Neural progenitor cell (in vitro differentiated cells): ENCODE measurements around the gene TSSC4. TPM values are rescaled to one million over a fixed set of nuclear protein-coding genes. Genes with fewer than 3 reads are reported as not detected.
A peak's percentile ranks its signal among the peaks of the same experiment; 100 is the strongest.

Experiments used
- DNase-seq: peaks from one replicate; pipeline ENCODE4 v3.0.0-alpha.2; 2016; ENCODE audit warnings: low spot score
- H2AFZ ChIP-seq: fragments of 200-600 bp; sonication (generic); replicated peaks from 2 replicates; pipeline ENCODE4 v1.6.1; 2016; ENCODE audit warnings: antibody characterized with exemption
- H3F3A ChIP-seq: fragments of 200-600 bp; sonication (generic); 2 replicates; pipeline ENCODE4 v1.6.1; 2016; ENCODE audit warnings: antibody characterized with exemption, low read depth
- H3K27ac ChIP-seq: fragments of 200-600 bp; sonication (generic); 2 replicates; pipeline ENCODE4 v1.5.1; 2016; ENCODE audit warnings: mild to moderate bottlenecking
- H3K27me3 ChIP-seq: fragments of 200-600 bp; sonication (generic); 2 replicates; pipeline ENCODE4 v1.6.1; 2016; ENCODE audit warnings: mild to moderate bottlenecking, moderate library complexity
- H3K36me3 ChIP-seq: fragments of 200-600 bp; sonication (generic); 2 replicates; pipeline ENCODE4 v1.5.1; 2016
- H3K4me1 ChIP-seq: fragments of 200-600 bp; sonication (generic); 2 replicates; pipeline ENCODE4 v1.6.1; 2016; ENCODE audit warnings: mixed run types
- H3K4me2 ChIP-seq: fragments of 200-600 bp; sonication (generic); 2 replicates; pipeline ENCODE4 v1.6.1; 2016
- H3K4me3 ChIP-seq: fragments of 200-600 bp; sonication (generic); 2 replicates; pipeline ENCODE4 v1.5.1; 2016
- H3K79me2 ChIP-seq: fragments of 200-600 bp; sonication (generic); 2 replicates; pipeline ENCODE4 v1.6.1; 2016; ENCODE audit warnings: low read depth
- H3K9ac ChIP-seq: fragments of 200-600 bp; sonication (generic); 2 replicates; pipeline ENCODE4 v1.6.1; 2016
- H3K9me3 ChIP-seq: fragments of 200-600 bp; sonication (generic); 2 replicates; pipeline ENCODE4 v1.5.1; 2016; ENCODE audit warnings: low read depth
- H4K20me1 ChIP-seq: fragments of 200-600 bp; sonication (generic); 2 replicates; pipeline ENCODE4 v1.6.1; 2016; ENCODE audit warnings: low read depth
- H3K27ac Mint-ChIP-seq: 3 replicates; pipeline ENCODE4 v1.8.0; 2021; ENCODE audit warnings: mixed read lengths
- H3K27me3 Mint-ChIP-seq: 2 replicates; pipeline ENCODE4 v1.8.0; 2022; ENCODE audit warnings: low read depth, mild to moderate bottlenecking, inconsistent platforms, moderate library complexity, mixed read lengths; ENCODE audit not compliant: insufficient read depth
- H3K36me3 Mint-ChIP-seq: 3 replicates; pipeline ENCODE4 v1.8.0; 2021; ENCODE audit warnings: mixed read lengths
- H3K4me1 Mint-ChIP-seq: 3 replicates; pipeline ENCODE4 v1.8.0; 2021; ENCODE audit warnings: mixed read lengths
- H3K4me3 Mint-ChIP-seq: 3 replicates; pipeline ENCODE4 v1.8.0; 2021; ENCODE audit warnings: mild to moderate bottlenecking, moderate library complexity, mixed read lengths
- H3K9me3 Mint-ChIP-seq: 3 replicates; pipeline ENCODE4 v1.8.0; 2020; ENCODE audit warnings: mixed read lengths
- EZH2 ChIP-seq: fragments of 200-600 bp; sonication (generic); IDR thresholded peaks from 2 replicates; pipeline ENCODE4 v1.6.1; 2017; ENCODE audit warnings: antibody characterized with exemption, mild to moderate bottlenecking, moderate library complexity
- EZH2phosphoT487 ChIP-seq: fragments of 200-600 bp; sonication (generic); IDR thresholded peaks from 2 replicates; pipeline ENCODE4 v1.6.1; 2017; ENCODE audit warnings: antibody characterized with exemption
- total RNA-seq: library from RNA; depleted of rRNA; stranded (reverse); fragments of >200 nt; gene quantifications from 2 replicates; pipeline ENCODE4 v1.2.3, GENCODE V29; 2015; ENCODE audit warnings: low replicate concordance
- TF ChIP-seq, protein P1 (sequence below): fragments of 200-600 bp; sonication (generic); IDR thresholded peaks from 2 replicates; pipeline ENCODE4 v1.5.1; 2017; ENCODE audit warnings: antibody characterized with exemption, mild to moderate bottlenecking

The TSSC4 gene
- total RNA-seq, 1 donor from 2014 or later: 11.1 TPM

GRCh38 chr11:2380807-2381350 is 19.7 kb upstream of the TSSC4 start:
- Mint-ChIP-seq H3K36me3 (peaks cover 2% of the 10 kb centered on the region), H3K27me3 (no peaks in the 10 kb centered on the region), H3K9me3 (no peaks in the 10 kb centered on the region), H3K4me1 (peaks cover 15% of the 10 kb centered on the region), H3K4me3 (peak overlapping the region; percentile 52), H3K27ac (no peak overlapping the region)
- H2AFZ ChIP-seq: no peak overlapping the region
- no peaks in the 10 kb centered on the region for H3K36me3 ChIP-seq
- peaks cover 82% of the 10 kb centered on the region for H4K20me1 ChIP-seq
- no peak overlapping the region for H3K4me2 ChIP-seq
- TF ChIP-seq EZH2 (no peak), EZH2phosphoT487 (no peak)
- TF ChIP-seq, protein P1, sequence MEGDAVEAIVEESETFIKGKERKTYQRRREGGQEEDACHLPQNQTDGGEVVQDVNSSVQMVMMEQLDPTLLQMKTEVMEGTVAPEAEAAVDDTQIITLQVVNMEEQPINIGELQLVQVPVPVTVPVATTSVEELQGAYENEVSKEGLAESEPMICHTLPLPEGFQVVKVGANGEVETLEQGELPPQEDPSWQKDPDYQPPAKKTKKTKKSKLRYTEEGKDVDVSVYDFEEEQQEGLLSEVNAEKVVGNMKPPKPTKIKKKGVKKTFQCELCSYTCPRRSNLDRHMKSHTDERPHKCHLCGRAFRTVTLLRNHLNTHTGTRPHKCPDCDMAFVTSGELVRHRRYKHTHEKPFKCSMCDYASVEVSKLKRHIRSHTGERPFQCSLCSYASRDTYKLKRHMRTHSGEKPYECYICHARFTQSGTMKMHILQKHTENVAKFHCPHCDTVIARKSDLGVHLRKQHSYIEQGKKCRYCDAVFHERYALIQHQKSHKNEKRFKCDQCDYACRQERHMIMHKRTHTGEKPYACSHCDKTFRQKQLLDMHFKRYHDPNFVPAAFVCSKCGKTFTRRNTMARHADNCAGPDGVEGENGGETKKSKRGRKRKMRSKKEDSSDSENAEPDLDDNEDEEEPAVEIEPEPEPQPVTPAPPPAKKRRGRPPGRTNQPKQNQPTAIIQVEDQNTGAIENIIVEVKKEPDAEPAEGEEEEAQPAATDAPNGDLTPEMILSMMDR: no peak
- H3K79me2 ChIP-seq: peaks cover 81% of the 10 kb centered on the region
- no peak for DNase-seq
- H3K9ac ChIP-seq: no peak overlapping the region
- no peaks in the 10 kb centered on the region for H3K9me3 ChIP-seq
- no peak overlapping the region for H3K27ac ChIP-seq
- H3K4me3 ChIP-seq: no peak overlapping the region
- H3K4me1 ChIP-seq: peaks cover 6% of the 10 kb centered on the region
- H3F3A ChIP-seq: no peaks in the 10 kb centered on the region
- peaks cover 10% of the 10 kb centered on the region for H3K27me3 ChIP-seq

DNA sequence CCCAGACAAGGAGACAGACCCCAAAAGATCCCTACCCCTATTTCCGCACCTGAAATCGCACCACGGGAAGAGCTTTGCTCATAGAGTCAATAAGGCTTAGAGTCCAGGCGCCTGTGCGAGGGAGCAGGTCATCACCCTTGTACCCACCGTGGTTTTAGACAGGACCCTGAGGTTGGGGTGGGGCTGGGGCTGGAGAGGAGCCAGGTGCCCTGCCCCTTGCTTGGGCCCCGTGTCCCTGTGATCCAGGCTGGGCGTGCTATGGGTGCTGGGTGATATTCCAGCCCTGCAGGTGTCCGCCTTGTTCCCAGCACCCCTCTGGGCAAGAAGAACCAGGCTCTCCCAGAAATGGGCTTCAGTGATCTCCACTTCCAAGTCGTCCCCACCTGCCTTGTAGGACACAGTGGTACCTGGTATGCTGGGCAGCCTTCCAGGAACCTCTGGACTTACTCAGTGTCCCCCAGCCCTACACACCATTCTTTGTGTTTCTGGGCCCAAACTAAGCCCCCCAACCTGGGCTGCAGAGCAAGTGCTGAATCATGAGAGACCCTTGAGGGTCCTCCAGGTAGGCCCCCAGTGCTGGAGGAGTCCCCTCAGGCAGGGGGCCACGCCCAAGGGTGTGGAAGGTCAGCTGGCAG is 18.9 kb upstream of the TSSC4 start:
- H2AFZ ChIP-seq: no peak overlapping the region
- no peak for TF ChIP-seq EZH2phosphoT487
- no peak for TF ChIP-seq EZH2
- TF ChIP-seq, protein P1: no peak
- no peak overlapping the region for H3K4me2 ChIP-seq
- Mint-ChIP-seq H3K4me3 (peak overlapping the region; percentile 75), H3K9me3 (no peaks in the 10 kb centered on the region), H3K4me1 (peaks cover 15% of the 10 kb centered on the region), H3K27ac (peak overlapping the region; percentile 37), H3K36me3 (peaks cover 2% of the 10 kb centered on the region), H3K27me3 (no peaks in the 10 kb centered on the region)
- no peaks in the 10 kb centered on the region for H3K36me3 ChIP-seq
- H3K79me2 ChIP-seq: peaks cover 89% of the 10 kb centered on the region
- no peak for DNase-seq
- peaks cover 4% of the 10 kb centered on the region for H3K27me3 ChIP-seq
- no peak overlapping the region for H3K9ac ChIP-seq
- H3K9me3 ChIP-seq: no peaks in the 10 kb centered on the region
- H3K4me1 ChIP-seq: peaks cover 6% of the 10 kb centered on the region
- H3F3A ChIP-seq: no peaks in the 10 kb centered on the region
- H3K27ac ChIP-seq: no peak overlapping the region
- H3K4me3 ChIP-seq: no peak overlapping the region
- peaks cover 90% of the 10 kb centered on the region for H4K20me1 ChIP-seq

- Mint-ChIP-seq H3K4me3 (no peak overlapping the region), H3K9me3 (no peaks in the 10 kb centered on the region), H3K27ac (no peak overlapping the region), H3K27me3 (no peaks in the 10 kb centered on the region), H3K36me3 (peaks cover 2% of the 10 kb centered on the region), H3K4me1 (peaks cover 20% of the 10 kb centered on the region)
- no peak overlapping the region for H3K27ac ChIP-seq
- peaks cover 94% of the 10 kb centered on the region for H3K79me2 ChIP-seq
- no peak for TF ChIP-seq EZH2phosphoT487
- TF ChIP-seq, protein P1: no peak
- TF ChIP-seq EZH2: no peak
- no peaks in the 10 kb centered on the region for H3K27me3 ChIP-seq
- no peaks in the 10 kb centered on the region for H3K36me3 ChIP-seq
- peaks cover 95% of the 10 kb centered on the region for H4K20me1 ChIP-seq
- H3K4me1 ChIP-seq: peaks cover 10% of the 10 kb centered on the region
- H3K4me2 ChIP-seq: no peak overlapping the region
- H3K9me3 ChIP-seq: no peaks in the 10 kb centered on the region
- H3K4me3 ChIP-seq: no peak overlapping the region
- no peak overlapping the region for H3K9ac ChIP-seq
- H2AFZ ChIP-seq: no peak overlapping the region
- no peak for DNase-seq
- no peaks in the 10 kb centered on the region for H3F3A ChIP-seq
These were observed 18.4 kb upstream of the TSSC4 start for GRCh38 chr11:2382129-2382517.
